Right cardiac atrium (tissue), 5 donors: Measurements from ENCODE around the gene STKLD1. TPM values are rescaled to one million over a fixed set of nuclear protein-coding genes. Genes with fewer than 3 reads are reported as not detected.

ENCODE experiments used
- ATAC-seq, 2 donors: fragments of 200-7000 bp; cut with Tn5 transposase; one replicate each; pipeline versions ENCODE4 v1.8.0 to v1.9.1; 2020; ENCODE audit warnings: moderate library complexity in 2 of 2, mild to moderate bottlenecking in 1 of 2
- DNase-seq, 3 donors: peaks; one replicate each; pipeline ENCODE4 v3.0.0-alpha.2; 2020
- H3K27ac ChIP-seq: one replicate; pipeline ENCODE4 v1.5.1; 2013; ENCODE audit warnings: mild to moderate bottlenecking, low read length, control low read depth, moderate library complexity
- H3K27me3 ChIP-seq: one replicate; pipeline ENCODE4 v1.6.1; 2013; ENCODE audit not compliant: control insufficient read depth, insufficient read depth
- H3K4me1 ChIP-seq: one replicate; pipeline ENCODE4 v1.6.1; 2013; ENCODE audit warnings: low read length; ENCODE audit not compliant: control insufficient read depth, insufficient read depth
- H3K4me3 ChIP-seq: one replicate; pipeline ENCODE4 v1.5.1; 2013; ENCODE audit warnings: low read length, control low read depth
- H3K9me3 ChIP-seq: one replicate; pipeline ENCODE4 v1.6.1; 2013; ENCODE audit warnings: low read length; ENCODE audit not compliant: control insufficient read depth
- WGBS: extraction: QIAGEN DNeasy Blood & Tissue Kit; methylation state at CpG from one replicate; pipeline ENCODE4 v1.1.7; 2013; 5-methylcytosine and 5-hydroxymethylcytosine counted together
- intact Hi-C, 4 donors: fragments of 100-400 bp; cut with DNase I; formaldehyde crosslinking; loops; one replicate each; pipeline versions ENCODE4 v1.11.0 to v1.14.0; 2022 to 2023
- polyA plus RNA-seq: library from polyadenylated mRNA; stranded (reverse); fragments of 200-250 nt; gene quantifications from one replicate; pipeline ENCODE4 v1.2.3, GENCODE V29; 2013
- total RNA-seq, 4 donors: library from RNA; stranded (reverse); fragmentation: NEBNext Ultra II Directional; extraction: Animal tissue kit (Norgen Biotek cat#: 25700); gene quantifications; one replicate each; pipeline ENCODE4 v1.2.1, GENCODE V29; 2021
- donor health status: healthy with polysubstance abuse.
- donor health status: DM: no; HTN: yes; CAD: no.
- donor health status: DM: no; HTN: no; CAD: no.
- donor health status: DM: no; HTN: yes; CAD: no; lungs with severe emphysema.
- donor health status: DM: yes; HTN: yes; CAD: no.

The STKLD1 gene
- total and polyA plus RNA-seq, 5 donors = 0.31 to 1.3 (median 0.70) TPM; not detected in 1

- H3K4me3 ChIP-seq = no peak overlapping the region
- H3K27me3 ChIP-seq = no peaks in the 10 kb centered on the region
- no peaks in the 10 kb centered on the region for H3K9me3 ChIP-seq
- 94% methylated on average over 6 of the region's 6 CpGs for WGBS
- ATAC-seq (no peak), DNase-seq (peak in 1 of 3 donors; percentile 56)
- peaks cover 11% of the 10 kb centered on the region for H3K4me1 ChIP-seq
- no peak overlapping the region for H3K27ac ChIP-seq
- intact Hi-C loops = no loop called here
Observed at GRCh38 chr9:133345596-133345995, 30.6 kb upstream of the STKLD1 start.

- intact Hi-C loops = no loop called here
- DNase-seq = peak in 2 of 3 donors; percentile 52 to 76
- Histone ChIP-seq H3K27ac (peak overlapping the region; percentile 15), H3K27me3 (no peaks in the 10 kb centered on the region), H3K4me1 (peaks cover 11% of the 10 kb centered on the region), H3K4me3 (no peak overlapping the region), H3K9me3 (no peaks in the 10 kb centered on the region)
- WGBS = 62% methylated on average over 15 of the region's 15 CpGs
- no peak for ATAC-seq
Observed at GRCh38 chr9:133346021-133346785, 30.0 kb upstream of the STKLD1 start.

GRCh38 chr9:133347515-133347984, 28.6 kb upstream of the STKLD1 start:
- H3K4me3 ChIP-seq = peak overlapping the region; percentile 77
- no peaks in the 10 kb centered on the region for H3K27me3 ChIP-seq
- DNase-seq (peak; percentile 44 to 80 (median 79)), ATAC-seq (peak; percentile 64 to 74)
- peaks cover 11% of the 10 kb centered on the region for H3K4me1 ChIP-seq
- no peaks in the 10 kb centered on the region for H3K9me3 ChIP-seq
- peak overlapping the region; percentile 76 for H3K27ac ChIP-seq
- under 1% methylated on average over 41 of the region's 41 CpGs for WGBS
- intact Hi-C loops = no loop called here

- Histone ChIP-seq H3K4me1 (peaks cover 11% of the 10 kb centered on the region), H3K9me3 (no peaks in the 10 kb centered on the region), H3K27me3 (no peaks in the 10 kb centered on the region), H3K4me3 (peak within 1 kb of the TSS; percentile 77), H3K27ac (peak within 1 kb of the TSS; percentile 76)
- DNase-seq = peak; percentile 94 to 98 (median 95)
- intact Hi-C loops = no loop called here
- peak; percentile 91 to 92 for ATAC-seq
- WGBS = under 1% methylated on average over 64 of the region's 64 CpGs
Observed at GRCh38 chr9:133347985-133348717, 28.0 kb upstream of the STKLD1 start, which contains the start of the genes MED22 and RPL7A. MED22 (minus strand) TSS chr9:133348131; CDS start chr9:133346662, 1,469 bp downstream. RPL7A (plus strand) TSS chr9:133348218; CDS start chr9:133348244, 26 bp downstream.

- intact Hi-C loops = no loop called here
Observed at GRCh38 chr9:133348718-133349573, 27.2 kb upstream of the STKLD1 start.

GRCh38 chr9:133349965-133350616, 26.1 kb upstream of the STKLD1 start:
- no peak for ATAC-seq
- intact Hi-C loops = no loop called here
- no peak overlapping the region for H3K27ac ChIP-seq
- H3K9me3 ChIP-seq = no peaks in the 10 kb centered on the region
- peaks cover 12% of the 10 kb centered on the region for H3K4me1 ChIP-seq
- no peak overlapping the region for H3K4me3 ChIP-seq
- peak in 1 of 3 donors; percentile 45 for DNase-seq
- 81% methylated on average over 15 of the region's 15 CpGs for WGBS
- H3K27me3 ChIP-seq = no peaks in the 10 kb centered on the region

More at GRCh38 chr9:133348718-133349573, 27.2 kb upstream of the STKLD1 start:
- H3K4me1 ChIP-seq = peaks cover 11% of the 10 kb centered on the region
- DNase-seq (peak in 1 of 3 donors; percentile 8), ATAC-seq (no peak)
- H3K4me3 ChIP-seq = peak overlapping the region; percentile 77
- H3K27me3 ChIP-seq = no peaks in the 10 kb centered on the region
- peak overlapping the region; percentile 67 for H3K27ac ChIP-seq
- no peaks in the 10 kb centered on the region for H3K9me3 ChIP-seq
- WGBS = 16% methylated on average over 25 of the region's 25 CpGs

GRCh38 chr9:133351526-133351907, 24.6 kb upstream of the STKLD1 start:
- intact Hi-C loops = no loop called here
- Histone ChIP-seq H3K4me1 (peaks cover 10% of the 10 kb centered on the region), H3K27me3 (no peaks in the 10 kb centered on the region), H3K4me3 (no peak overlapping the region), H3K27ac (no peak overlapping the region), H3K9me3 (no peaks in the 10 kb centered on the region)
- no peak for ATAC-seq
- DNase-seq = peak in 1 of 3 donors; percentile 2
- WGBS = 88% methylated on average over 3 of the region's 3 CpGs

GRCh38 chr9:133351908-133352634, 24.1 kb upstream of the STKLD1 start:
- DNase-seq = peak in 2 of 3 donors; percentile 49 to 66
- Histone ChIP-seq H3K4me3 (no peak overlapping the region), H3K27ac (no peak overlapping the region), H3K27me3 (no peaks in the 10 kb centered on the region), H3K4me1 (peaks cover 10% of the 10 kb centered on the region), H3K9me3 (no peaks in the 10 kb centered on the region)
- no peak for ATAC-seq
- WGBS = 76% methylated on average over 14 of the region's 14 CpGs
- intact Hi-C loops = no loop called here

GRCh38 chr9:133352635-133353340, 23.4 kb upstream of the STKLD1 start:
- Histone ChIP-seq H3K9me3 (no peaks in the 10 kb centered on the region), H3K27me3 (no peaks in the 10 kb centered on the region), H3K4me3 (no peak overlapping the region), H3K27ac (no peak overlapping the region), H3K4me1 (peaks cover 11% of the 10 kb centered on the region)
- intact Hi-C loops = no loop called here
- DNase-seq (peak in 2 of 3 donors; percentile 9 to 13), ATAC-seq (no peak)
- WGBS = 75% methylated on average over 8 of the region's 8 CpGs
